Transverse colon (tissue), 1 donor: ENCODE measurements around the gene ITGBL1.

ENCODE experiments used
- EP300 ChIP-seq: sonication (generic); formaldehyde crosslinking; IDR thresholded peaks from one replicate; pipeline ENCODE4 v1.6.1; 2017; ENCODE audit warnings: antibody characterized with exemption, low read depth
- POLR2A ChIP-seq: fragments of 450-650 bp; IDR thresholded peaks from one replicate; pipeline ENCODE4 v1.6.1; 2016; ENCODE audit warnings: antibody characterized with exemption, mild to moderate bottlenecking, moderate library complexity

DNA sequence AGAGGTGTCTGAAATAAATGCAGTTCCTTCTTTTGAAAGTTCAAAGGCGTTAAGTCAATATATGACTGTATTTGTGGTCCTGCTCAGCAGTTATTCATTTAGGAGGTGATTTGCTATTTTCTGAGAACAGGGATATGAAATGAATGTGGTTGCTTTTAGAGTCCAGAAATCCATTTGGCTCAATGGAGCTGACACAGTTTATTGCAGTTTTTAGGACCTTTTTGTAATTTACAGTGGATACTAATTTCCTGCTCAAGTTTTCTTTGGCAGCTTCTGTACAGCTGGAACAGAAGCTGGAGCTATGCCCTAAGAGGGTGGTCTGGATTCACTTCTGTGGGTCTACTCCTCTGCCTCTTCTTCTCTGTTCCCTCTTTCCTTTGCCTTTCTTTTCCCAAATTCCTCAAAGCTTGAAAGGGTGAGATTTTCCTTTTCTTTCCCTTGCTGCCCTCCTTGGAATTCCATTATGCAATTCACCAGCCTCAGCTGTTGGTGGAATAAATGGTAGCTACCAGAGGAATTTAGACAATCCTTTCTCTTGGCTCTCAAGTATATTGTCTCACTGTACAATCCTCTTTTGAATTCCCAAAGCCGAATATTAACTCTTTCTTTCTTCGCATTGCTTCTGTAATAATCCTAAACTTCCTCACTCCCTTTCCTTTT, 39.9 kb downstream of the ITGBL1 start:
- no peak for TF ChIP-seq POLR2A
- no peak for TF ChIP-seq EP300
